CD4-positive, alpha-beta T cell treated with Interleukin-10 for 1 hour (primary cell): ENCODE measurements around the gene WWC1.
"Not testable (repeated sequence)": the region's sequence is repeated elsewhere in the genome, so short reads cannot be mapped to it uniquely, and the experiment has no call there.

ENCODE experiments used
- DNase-seq: peaks from one replicate; pipeline ENCODE4 v3.0.0-alpha.2; 2020

WWC1 gene

DNA sequence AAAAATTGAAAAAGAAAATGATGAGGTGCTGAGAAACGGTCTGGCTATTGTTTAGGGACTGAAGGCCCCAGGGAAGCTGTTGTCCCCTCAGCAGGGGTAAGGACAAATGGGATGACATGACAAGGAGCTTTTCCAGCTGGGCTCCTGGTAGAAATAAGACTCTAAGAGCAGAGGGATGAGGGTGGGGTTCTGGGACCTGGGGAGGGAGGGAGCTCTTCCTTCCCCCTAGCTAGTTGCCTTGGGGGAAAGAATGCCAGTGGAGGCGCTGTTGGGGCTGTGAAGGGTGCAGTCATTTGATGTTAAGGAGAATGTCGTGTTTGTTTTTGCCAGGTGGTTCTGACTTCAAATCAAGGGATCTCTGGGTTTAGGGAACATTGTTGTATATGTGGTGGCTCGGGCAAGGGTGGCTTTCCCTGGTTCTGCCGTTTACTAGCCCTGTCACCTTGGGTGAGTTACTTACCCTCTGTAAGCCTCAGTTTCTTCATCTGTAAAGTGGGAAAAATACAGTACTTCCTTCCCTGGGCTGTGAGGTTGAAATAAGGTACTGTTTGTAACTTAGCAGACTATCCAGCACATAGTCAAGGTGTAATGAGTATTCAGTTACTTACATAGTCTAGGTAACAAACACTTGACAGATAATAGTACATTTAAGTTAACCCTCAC, 47.8 kb downstream of the WWC1 start:
- DNase-seq: no peak

DNA sequence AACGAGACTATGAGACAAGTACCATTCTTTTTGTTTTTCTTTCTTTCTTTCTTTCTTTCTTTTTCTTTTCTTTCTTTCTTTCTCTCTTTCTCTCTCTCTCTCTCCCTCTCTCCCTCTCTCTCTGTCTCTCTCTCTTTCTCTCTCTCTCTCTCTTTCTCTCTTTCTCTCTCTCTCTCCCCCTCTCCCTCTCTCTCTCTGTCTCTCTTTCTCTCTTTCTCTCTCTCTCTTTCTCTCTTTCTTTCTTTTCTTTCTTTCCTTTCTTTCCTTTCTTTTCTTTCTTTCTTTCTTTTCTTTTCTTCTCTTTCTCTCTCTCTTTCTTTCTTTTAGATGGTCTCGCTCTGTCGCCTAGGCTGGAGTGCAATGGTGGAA, 48.3 kb downstream of the WWC1 start:
- DNase-seq: not testable (repeated sequence)

DNA sequence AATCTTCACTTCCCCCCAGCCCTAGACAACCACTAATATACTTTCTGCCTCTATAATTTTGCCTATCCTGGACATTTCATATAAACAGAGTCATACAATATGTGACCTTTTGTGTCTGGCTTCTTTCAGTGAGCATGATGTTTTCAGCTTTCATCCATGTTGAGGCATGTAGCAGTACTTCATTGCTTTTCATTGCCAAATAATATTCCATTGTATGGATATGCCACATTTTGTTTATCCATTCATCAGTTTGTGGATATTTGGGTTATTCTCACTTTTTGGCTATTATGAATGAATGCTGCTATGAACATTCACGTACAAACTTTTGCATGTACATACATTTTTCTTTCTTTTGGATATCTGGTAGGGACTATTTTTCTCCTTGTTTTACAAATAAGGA, 49.0 kb downstream of the WWC1 start:
- DNase-seq: no peak

DNA sequence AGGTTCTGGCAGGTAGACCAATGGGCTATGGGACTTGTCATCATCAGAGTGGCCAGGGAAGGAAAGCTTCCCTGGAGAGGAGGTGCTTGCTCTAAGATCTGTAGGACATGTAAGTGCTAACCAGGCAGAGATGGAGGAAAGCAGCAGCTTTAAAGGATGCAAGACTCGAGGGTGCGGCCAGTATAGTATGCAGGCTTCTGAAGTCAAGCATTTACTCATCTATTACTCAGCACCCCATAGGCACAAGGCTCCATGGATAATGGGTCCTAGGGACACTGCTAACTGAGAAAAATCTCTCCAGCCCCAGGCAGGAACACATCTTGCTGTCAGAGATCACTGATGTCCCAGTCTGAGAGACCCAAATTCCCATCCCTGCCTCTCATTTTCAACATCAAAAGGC, 49.7 kb downstream of the WWC1 start:
- no peak for DNase-seq

DNA sequence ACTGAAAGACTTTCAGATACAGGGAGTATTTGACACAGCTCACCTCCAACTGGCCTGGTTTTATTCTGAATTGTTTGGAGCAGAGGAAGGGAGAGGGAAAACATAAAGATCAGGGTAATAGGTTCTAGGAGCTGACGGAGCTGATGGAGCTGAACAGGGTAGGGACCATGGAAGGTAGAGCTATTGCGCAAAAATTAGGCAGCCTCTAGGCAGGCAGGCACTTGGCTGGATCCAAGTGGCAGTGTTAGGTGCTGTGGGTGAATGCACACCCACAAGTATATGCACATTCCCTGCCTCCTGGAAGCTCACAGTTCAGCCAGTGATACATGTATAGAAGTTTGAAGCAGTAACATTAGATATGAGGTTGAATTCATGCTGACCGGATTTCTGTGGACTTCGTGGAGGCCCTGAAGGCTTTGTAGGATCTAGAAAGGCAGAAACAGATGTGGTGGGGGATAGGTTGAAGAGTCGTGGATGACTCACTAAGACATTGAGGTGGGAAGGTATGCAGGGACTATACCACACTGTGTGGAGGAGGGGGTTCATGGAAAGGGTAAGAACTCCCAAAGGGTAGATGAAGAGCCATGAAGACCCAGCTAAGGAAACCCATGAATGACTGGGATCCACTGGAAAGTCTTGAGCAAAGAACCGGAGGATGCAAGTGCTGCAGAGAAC, 50.8 kb downstream of the WWC1 start:
- no peak for DNase-seq

DNA sequence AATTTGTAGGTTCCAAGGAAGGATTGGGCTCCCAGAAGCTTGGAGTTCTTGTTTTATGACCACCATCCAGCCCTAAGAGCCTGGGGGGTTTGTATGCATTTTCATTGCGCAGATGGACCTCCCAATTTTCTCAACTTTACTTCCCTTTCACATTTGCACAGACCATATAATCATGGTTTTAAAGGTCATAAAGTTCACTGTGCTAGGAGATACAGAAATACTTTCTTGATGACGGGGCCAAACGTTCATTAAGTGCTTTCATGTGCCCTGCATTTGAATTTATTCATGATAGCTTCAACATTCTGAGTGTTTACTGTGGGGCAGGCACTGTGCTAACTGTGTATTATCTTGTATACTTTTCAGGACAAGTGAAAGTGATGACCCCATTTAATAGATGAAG, 51.5 kb downstream of the WWC1 start:
- DNase-seq: no peak

DNA sequence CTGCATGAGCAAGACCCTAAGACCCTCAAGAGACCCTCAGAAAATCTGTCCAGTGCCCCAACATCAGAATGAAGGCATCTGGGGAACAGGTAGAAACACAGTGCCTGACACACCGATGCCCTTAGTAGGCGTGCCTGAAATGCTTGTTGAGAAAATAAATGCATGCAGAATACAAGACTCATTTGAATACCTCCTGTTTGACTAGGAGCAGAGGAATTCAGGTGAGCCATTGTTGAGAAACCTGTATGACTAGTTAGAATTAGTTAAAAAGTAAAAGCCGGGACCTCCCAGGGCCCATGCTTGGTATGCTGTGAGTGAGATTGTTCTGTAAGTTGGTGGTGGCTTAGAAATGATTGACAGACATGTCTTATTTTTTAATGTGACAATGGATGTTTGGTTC, 55.0 kb downstream of the WWC1 start:
- DNase-seq: no peak

DNA sequence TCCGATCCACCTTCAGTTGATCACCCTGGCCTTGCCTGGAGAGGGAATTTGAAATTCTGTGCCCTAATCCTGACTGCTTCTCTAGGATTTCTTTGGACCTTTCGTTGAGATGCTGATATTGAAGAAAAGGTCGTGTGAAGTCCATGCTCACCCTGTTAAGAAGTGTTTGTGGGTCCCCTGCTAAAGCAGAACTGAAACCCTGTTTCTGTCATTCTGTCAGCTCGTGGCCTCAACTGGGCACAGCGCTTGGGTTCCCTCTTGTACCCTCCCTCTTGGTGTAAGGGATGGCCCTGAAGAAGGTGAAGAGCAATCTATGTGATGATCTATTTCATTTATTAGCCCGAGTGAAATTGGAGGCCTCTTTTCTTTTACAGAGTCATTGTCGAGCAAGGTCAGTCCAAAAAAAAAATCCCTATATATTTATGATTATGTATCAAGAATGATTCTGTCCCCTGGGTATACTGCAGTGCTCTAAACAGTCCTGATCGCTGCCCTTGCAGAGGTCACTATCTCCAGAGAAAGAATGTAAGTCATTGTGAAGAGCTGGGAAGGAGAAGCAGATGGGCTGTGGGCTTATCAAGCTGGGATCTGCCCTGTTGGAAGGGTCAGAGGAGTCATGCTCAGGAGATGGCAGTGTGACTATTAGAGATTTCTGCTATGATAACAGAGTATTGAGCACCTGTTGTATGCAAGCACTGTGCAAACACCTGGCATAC, 56.1 kb downstream of the WWC1 start:
- no peak for DNase-seq

DNA sequence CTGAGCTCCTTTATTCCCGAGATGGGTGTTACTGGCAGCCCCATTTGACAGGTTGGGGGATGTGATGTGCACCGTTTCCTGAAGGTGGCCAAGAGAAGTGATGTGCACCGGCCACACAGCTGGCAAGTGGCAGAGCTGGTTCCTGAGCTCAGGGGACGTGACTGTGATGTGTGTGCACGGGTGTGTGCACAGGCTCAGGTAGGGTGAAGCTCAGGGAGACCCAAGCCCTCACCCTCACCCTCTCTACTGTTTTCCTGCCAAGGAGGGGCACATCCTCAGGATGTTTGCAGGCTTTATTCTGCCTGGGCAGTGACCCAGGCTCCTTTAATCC, 56.6 kb downstream of the WWC1 start:
- no peak for DNase-seq

DNA sequence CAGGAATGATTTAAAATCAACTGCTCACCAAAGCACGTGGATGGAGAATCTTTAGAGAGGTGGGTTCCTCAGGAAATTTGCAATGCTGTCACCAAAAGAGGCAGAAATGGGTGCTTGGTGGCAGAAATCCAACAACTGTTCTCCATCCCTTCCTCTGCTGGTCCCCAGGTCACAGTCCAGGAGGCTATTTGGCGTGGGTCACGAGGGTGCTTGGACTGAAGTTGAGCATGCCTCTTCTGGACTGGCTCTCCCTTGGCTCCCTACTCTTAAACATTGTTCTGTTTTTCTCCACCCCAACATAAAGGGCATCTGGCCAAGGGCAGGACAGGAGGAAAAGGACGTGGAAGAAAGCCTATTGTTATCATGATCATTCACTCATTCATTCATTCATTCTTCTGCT, 58.9 kb downstream of the WWC1 start:
- DNase-seq: no peak

DNA sequence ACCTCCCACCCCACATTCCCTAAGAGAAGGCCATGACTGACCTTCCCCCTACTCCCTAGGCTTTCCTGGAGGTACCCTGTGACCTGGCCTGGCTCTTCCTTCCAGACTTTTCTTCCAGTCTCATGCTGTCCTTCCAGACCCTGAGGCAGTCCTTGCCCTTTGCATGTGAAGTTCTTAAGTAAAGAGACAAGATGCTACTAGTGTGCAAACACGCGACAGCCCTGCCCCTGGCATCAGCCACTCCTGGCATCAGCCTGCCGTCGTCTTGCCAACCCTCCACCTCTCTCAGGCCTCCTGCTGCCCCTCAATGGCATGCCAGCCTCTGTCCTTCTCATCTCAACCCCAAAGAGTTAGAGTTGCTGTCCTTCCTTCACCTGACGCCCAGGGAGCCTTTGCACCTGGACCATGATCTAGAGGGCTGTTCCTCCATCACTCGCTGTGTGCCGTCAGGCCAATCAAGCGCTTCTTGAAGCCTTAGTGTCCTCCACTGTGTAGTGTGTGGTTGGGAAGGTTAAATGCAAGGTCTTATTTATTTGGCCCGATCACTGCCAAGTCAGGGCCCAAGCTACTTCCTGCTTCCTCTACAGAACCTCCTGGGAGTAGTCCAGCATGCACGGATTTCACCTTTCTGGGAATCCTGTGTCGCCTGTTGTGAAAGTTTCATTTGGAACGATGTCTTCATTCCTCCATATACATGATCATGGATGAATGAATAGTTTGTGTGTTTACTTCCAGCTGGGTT, 61.9 kb downstream of the WWC1 start:
- no peak for DNase-seq

DNA sequence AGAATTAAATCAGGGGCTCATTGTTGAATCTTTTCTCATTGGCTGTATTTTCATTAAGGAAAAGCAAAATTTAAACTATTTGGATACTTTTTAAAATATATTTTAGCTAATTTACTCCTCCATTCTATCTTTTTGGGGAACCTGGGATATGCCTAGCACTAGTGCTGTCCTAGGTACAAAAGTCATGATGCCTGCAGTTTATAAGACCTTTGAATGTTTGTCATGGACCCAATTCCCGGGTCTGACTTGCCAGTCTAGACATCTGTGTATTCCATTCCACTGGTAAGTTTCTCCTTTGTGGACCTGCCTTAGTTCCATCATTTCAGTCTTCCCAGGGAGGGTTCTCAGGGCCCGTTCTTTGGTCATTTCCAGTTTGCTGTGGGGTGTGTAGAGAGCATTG, 63.0 kb downstream of the WWC1 start:
- no peak for DNase-seq

DNA sequence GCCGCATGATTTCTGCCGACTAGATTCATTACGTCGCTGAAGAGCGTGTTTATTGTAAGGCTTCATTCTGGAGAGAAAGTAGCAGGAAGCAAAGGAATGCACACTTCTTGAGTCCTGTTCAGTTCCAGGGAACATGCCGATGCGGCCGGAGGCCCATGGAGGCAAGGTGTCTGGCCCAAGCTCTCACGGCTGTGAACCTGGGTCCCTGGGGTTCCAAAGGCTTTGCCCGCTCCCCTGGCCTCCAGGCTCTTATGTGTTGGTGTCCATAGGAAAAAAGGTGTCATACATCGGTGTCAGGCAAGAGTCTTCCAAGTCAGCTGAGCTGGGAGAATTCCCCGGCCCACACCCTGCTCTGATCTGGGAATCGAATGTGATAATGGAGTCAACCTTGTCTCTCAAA, 64.7 kb downstream of the WWC1 start:
- DNase-seq: no peak

DNA sequence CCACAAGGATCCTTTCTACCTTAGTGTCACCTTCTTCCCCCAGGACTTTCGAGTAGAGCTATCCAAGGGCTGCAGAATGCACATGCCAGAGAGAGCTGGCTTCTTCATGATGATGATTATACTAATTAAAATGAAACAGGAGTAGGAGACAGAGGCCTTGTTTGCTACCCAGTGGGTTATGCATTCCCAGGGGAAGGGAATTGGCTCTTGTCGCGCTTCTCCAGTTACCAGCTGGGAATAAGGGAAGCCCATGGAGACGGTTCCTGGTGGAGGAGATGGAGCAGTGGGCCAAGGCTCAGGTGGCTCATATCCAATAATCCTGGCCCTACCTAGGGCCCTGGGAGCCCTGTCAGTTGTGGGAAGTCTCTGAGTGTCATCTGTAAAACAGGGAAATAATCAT, 65.1 kb downstream of the WWC1 start:
- no peak for DNase-seq

DNA sequence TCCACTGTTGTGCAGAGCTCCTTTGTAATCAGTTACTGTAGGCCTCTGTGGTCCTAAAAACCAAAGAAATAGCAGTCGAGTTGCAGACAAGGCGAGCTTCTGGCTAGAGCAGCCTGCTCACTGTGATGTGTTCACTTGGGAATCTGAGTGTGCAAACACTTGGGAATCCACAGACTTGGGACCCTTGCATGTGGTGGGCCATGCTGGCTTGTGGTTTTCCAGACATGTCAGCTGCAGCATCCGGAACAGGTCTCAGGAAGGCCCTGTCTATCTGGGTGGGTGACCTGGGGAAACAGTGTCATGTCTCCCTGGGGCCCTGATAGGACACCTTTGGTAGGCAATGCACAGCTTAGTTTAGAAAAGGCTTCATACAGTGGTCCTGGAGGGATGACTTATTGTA, 66.4 kb downstream of the WWC1 start:
- no peak for DNase-seq

DNA sequence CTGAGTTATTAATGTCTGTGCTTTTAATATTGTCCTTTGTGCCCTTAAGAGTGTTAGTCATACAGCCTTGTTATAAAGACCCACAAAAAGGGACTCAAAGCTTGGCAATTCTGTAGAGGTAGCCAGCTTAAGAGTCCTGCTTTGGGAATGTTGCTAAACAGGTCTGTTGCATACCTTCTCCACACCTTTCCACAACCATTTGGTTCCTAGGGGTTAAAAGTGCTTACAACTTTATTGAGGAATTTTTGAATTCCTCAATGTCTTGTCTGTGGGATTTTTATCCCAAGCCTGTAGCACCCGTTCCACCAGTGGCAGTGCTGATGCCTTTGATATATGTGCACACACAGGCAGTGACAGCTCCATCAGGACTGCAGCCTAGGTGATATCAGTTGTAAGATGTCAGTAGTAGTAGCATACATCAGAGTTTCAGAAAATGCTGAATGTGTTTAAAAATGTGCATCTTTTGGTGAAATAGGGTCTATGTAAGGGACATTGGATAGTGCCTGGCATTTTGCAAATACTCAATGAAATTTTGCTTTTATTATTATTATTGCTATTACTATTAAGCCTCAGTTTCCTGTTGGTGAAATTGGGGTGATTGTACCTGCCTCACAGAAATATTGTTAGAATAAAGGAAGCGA, 68.5 kb downstream of the WWC1 start:
- no peak for DNase-seq

DNA sequence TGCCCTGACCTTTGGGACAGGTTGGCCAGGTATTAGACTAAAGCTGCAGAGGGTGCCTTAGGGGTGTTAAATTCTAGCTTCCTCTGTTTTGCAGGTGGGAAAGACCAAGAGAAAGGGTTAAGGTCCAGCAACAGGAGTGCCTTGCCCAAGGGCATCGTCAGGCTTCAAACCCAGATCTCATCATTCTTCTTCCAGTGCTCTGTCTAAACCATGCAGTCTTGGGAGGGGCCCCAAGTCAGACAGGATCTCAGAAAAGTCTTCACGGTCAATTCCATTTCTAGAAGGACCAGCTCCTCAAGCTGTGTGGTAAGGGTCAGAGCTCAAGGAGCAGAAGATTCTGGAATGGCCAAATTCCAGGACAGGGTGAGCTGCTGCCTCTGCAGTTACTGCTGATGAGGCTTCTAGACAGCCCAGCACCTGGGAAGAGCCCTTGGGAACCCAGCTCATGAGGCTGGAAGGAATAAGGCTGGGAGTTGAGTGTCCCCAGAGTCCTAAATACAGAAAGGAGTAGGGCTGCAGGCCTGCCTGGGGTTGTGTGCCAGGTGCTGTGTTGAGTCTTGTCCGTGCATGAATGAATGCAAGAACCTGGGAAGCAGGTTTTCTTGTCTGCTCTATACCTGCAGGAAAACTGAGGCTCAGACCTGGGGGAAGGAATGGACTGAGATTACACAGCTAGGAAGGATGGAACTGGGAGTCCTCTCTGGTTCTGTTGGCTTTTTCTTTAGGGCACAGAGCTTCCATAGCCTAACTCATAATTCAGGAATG, 69.3 kb downstream of the WWC1 start:
- DNase-seq: no peak

DNA sequence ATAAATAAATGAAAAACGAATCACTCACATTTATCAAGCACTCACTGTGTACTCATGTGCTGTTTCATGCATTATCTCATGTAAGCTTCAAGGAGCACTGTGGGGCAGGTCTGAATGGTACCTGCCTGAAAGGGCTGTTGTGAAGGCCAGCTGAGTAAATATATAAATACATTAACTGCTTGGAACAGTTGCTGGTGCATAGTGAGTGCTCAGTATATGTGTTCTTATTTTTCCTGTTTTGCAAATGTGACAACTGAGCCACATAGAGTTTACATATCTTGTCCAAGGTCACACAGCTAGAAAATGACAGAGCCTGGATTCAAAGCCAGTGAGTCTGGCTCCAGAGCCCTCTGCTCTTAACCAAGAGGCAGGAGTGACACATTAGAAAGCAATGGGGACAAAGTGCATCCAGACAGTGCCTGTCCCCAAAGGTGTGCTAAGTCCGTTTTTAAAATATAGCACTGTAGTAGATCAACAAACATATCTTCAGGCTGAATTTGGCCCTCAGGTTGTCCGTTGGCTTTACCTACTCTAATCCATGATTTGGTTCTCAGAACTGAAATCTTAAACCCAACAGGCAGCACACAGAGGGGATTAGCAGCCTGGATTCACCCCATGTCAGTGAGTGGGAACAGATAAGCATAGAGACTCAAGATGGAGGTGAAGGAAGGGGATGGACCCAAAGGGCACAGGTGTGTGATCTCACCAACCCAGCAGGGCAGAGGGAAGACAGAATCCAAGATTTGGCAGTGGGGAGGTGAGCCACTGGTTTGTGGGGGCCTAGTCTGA, 70.8 kb downstream of the WWC1 start:
- no peak for DNase-seq

DNA sequence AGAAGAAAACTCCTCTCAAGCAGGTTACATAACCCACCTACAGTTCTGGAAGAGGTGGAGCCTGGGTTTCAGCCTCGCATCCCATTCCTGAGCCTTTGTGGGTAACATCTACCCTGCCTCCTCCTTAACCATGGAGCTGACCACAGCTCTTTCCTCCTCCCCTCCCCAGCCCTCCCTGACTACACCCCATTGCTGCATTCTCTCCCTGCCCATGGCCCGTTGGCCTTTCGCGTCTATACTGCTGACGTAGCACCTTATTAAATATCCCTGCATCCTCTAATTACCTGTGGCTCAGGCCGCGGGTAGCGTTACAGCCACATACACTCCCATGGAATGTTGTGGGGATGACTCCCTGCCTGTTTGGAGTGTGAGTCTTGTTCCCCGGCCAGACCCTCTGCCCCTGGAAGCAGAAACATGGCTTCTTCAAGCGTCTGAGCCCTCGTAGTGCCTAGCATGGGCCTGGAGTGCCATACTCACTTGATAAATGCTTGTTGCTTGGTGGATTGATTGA, 72.8 kb downstream of the WWC1 start:
- no peak for DNase-seq

DNA sequence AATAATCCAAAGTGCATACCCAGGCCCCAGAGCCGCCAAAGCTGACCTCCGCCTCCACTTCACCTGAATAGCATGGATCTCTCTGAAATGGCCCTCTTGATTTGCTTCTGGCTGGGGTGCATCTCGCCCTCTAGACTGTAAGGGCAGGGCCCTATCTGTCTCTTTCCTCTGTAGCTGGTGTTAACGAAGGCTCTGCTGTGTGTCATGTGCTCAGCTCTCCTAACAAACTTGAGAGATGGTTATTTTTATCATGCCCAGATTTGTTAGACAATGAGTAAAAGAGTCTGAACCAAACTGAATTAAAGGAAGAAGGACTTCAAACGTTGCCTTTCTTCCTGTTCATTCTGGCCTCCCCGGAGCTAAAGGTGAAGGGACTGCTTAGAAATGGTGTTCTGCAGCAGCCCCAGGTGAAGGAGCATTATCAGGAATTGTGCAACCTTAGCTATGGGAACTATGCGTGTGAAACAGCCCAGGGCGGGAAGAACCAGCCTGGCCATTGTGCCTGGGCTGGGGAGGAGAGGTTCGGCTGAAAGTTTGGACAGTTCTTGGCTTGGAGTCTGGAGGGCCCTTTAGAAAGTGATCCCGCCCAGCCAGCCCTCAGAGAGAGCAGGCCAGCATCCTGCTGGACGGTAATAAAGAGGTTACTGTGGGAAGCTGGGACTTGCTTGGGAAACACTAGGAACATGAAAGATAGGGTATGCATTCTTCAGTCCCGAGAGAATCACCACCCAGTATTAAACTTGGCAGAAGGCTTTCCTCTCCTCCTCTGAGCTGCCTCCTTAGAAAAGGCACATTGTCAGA, 73.5 kb downstream of the WWC1 start:
- DNase-seq: no peak
